Neural progenitor cell (in vitro differentiated cells): ENCODE results near the gene ADAMTS12.

ENCODE experiments used
- EZH2 ChIP-seq: fragments of 200-600 bp; sonication (generic); IDR thresholded peaks from 2 replicates; pipeline ENCODE4 v1.6.1; 2017; ENCODE audit warnings: antibody characterized with exemption, mild to moderate bottlenecking, moderate library complexity
- EZH2phosphoT487 ChIP-seq: fragments of 200-600 bp; sonication (generic); IDR thresholded peaks from 2 replicates; pipeline ENCODE4 v1.6.1; 2017; ENCODE audit warnings: antibody characterized with exemption
- TF ChIP-seq, protein P1 (sequence below): fragments of 200-600 bp; sonication (generic); IDR thresholded peaks from 2 replicates; pipeline ENCODE4 v1.5.1; 2017; ENCODE audit warnings: antibody characterized with exemption, mild to moderate bottlenecking

DNA sequence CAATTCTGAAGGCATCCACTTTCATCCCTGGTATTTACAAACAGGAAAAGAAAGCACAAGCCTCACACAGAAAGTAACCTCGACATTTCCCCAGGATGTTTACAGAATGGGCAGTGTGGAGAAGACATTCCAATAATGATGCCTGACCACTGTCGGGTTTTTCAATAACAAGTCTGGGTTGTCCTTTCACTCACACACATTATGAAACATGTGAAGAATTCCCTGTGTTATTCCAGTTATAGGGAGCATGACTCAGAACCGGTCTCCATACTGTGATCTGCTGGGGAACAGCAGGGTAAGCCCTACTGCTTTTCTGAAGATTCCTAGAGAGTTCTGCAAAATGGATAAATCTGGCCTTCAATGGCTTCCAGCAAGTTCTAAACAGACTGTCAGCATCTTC lies 155.3 kb downstream of the ADAMTS12 start:
- TF ChIP-seq, protein P1, sequence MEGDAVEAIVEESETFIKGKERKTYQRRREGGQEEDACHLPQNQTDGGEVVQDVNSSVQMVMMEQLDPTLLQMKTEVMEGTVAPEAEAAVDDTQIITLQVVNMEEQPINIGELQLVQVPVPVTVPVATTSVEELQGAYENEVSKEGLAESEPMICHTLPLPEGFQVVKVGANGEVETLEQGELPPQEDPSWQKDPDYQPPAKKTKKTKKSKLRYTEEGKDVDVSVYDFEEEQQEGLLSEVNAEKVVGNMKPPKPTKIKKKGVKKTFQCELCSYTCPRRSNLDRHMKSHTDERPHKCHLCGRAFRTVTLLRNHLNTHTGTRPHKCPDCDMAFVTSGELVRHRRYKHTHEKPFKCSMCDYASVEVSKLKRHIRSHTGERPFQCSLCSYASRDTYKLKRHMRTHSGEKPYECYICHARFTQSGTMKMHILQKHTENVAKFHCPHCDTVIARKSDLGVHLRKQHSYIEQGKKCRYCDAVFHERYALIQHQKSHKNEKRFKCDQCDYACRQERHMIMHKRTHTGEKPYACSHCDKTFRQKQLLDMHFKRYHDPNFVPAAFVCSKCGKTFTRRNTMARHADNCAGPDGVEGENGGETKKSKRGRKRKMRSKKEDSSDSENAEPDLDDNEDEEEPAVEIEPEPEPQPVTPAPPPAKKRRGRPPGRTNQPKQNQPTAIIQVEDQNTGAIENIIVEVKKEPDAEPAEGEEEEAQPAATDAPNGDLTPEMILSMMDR: no peak
- TF ChIP-seq EZH2phosphoT487: no peak
- TF ChIP-seq EZH2: no peak
